Smooth muscle cell (in vitro differentiated cells): ENCODE data around the gene CHRNA3. TPM values are rescaled to one million over a fixed set of nuclear protein-coding genes. Genes with fewer than 3 reads are reported as not detected.

ENCODE experiments used
- DNase-seq: peaks from one replicate; lab custom pipeline; 2025; ENCODE audit not compliant: unreplicated experiment; lab: John Stamatoyannopoulos, UW
- H2AFZ ChIP-seq: fragments of 200-600 bp; sonication (generic); 2 replicates; pipeline ENCODE4 v1.6.0; 2016; ENCODE audit warnings: antibody characterized with exemption, low read depth, mild to moderate bottlenecking
- H3F3A ChIP-seq: fragments of 200-600 bp; sonication (generic); 2 replicates; pipeline ENCODE4 v1.6.0; 2017; ENCODE audit warnings: antibody characterized with exemption, low read depth
- H3K27ac ChIP-seq: fragments of 200-600 bp; sonication (generic); 2 replicates; pipeline ENCODE4 v1.5.1; 2016; ENCODE audit warnings: low read depth, mild to moderate bottlenecking
- H3K27me3 ChIP-seq: fragments of 200-600 bp; sonication (generic); 2 replicates; pipeline ENCODE4 v1.6.1; 2016; ENCODE audit warnings: low read depth, mild to moderate bottlenecking
- H3K36me3 ChIP-seq: fragments of 200-600 bp; sonication (generic); 2 replicates; pipeline ENCODE4 v1.5.1; 2016; ENCODE audit warnings: low read depth
- H3K4me1 ChIP-seq: fragments of 200-600 bp; sonication (generic); 2 replicates; pipeline ENCODE4 v1.5.1; 2016; ENCODE audit warnings: low read depth
- H3K4me2 ChIP-seq: fragments of 200-600 bp; sonication (generic); 2 replicates; pipeline ENCODE4 v1.6.0; 2016; ENCODE audit warnings: mild to moderate bottlenecking
- H3K4me3 ChIP-seq: fragments of 200-600 bp; sonication (generic); 2 replicates; pipeline ENCODE4 v1.5.1; 2016; ENCODE audit warnings: mild to moderate bottlenecking
- H3K79me2 ChIP-seq: fragments of 200-600 bp; sonication (generic); 2 replicates; pipeline ENCODE4 v1.6.0; 2016; ENCODE audit warnings: low read depth, mild to moderate bottlenecking
- H3K9ac ChIP-seq: fragments of 200-600 bp; sonication (generic); 2 replicates; pipeline ENCODE4 v1.6.0; 2016; ENCODE audit warnings: low read depth
- H3K9me3 ChIP-seq: fragments of 200-600 bp; sonication (generic); replicated peaks from 2 replicates; pipeline ENCODE4 v1.5.1; 2016; ENCODE audit warnings: low read depth
- H4K20me1 ChIP-seq: fragments of 200-600 bp; sonication (generic); 2 replicates; pipeline ENCODE4 v1.6.0; 2016; ENCODE audit warnings: low read depth
- CTCF ChIP-seq: fragments of 200-600 bp; sonication (generic); IDR thresholded peaks from 2 replicates; pipeline ENCODE4 v1.5.1; 2017; ENCODE audit warnings: borderline replicate concordance, mild to moderate bottlenecking, antibody characterized with exemption; ENCODE audit not compliant: insufficient read depth, poor library complexity, severe bottlenecking
- WGBS: methylation state at CpG from one replicate; pipeline ENCODE4 v1.1.7; 2016; ENCODE audit warnings: low lambda C conversion rate; 5-methylcytosine and 5-hydroxymethylcytosine counted together
- polyA plus RNA-seq: library from polyadenylated mRNA; unstranded; fragments of >200 nt; fragmentation: Nextera tagmentation; extraction: Ambion mirVana; gene quantifications from 2 replicates; pipeline ENCODE4 v1.2.1, GENCODE V29; 2016
- total RNA-seq: library from RNA; depleted of rRNA; stranded (reverse); fragments of >200 nt; gene quantifications from 2 replicates; pipeline ENCODE4 v1.2.3, GENCODE V29; 2014

Gene CHRNA3
- total and polyA plus RNA-seq, 2 experiments from 2014 or later: 0.31 TPM; not detected in 1

GRCh38 chr15:78628227-78628626 is 7.4 kb upstream of the CHRNA3 start:
- Histone ChIP-seq H3K36me3 (no peaks in the 10 kb centered on the region), H2AFZ (no peak overlapping the region), H3K79me2 (no peaks in the 10 kb centered on the region), H3K9me3 (no peaks in the 10 kb centered on the region), H3F3A (no peaks in the 10 kb centered on the region), H3K4me3 (no peak overlapping the region), H3K4me2 (no peak overlapping the region), H3K27me3 (peaks cover 54% of the 10 kb centered on the region), H3K27ac (no peak overlapping the region), H4K20me1 (no peaks in the 10 kb centered on the region), H3K4me1 (no peaks in the 10 kb centered on the region), H3K9ac (no peak overlapping the region)
- WGBS: 88% methylated on average over 6 of the region's 6 CpGs
- TF ChIP-seq CTCF: no peak
- no peak for DNase-seq

- Histone ChIP-seq H3K79me2 (no peaks in the 10 kb centered on the region), H3K4me2 (no peak overlapping the region), H3K9me3 (no peaks in the 10 kb centered on the region), H3K36me3 (no peaks in the 10 kb centered on the region), H3K27ac (no peak overlapping the region), H3K4me1 (no peaks in the 10 kb centered on the region), H3K27me3 (peaks cover 62% of the 10 kb centered on the region), H4K20me1 (no peaks in the 10 kb centered on the region), H3K9ac (no peak overlapping the region), H2AFZ (no peak overlapping the region), H3K4me3 (no peak overlapping the region), H3F3A (no peaks in the 10 kb centered on the region)
- WGBS: 92% methylated on average over 8 of the region's 8 CpGs
- no peak for DNase-seq
- TF ChIP-seq CTCF: no peak
Observed at GRCh38 chr15:78627348-78627747, 6.6 kb upstream of the CHRNA3 start.

- TF ChIP-seq CTCF: no peak
Observed at GRCh38 chr15:78626381-78626995, 5.7 kb upstream of the CHRNA3 start.

More at GRCh38 chr15:78626381-78626995, 5.7 kb upstream of the CHRNA3 start:
- no peaks in the 10 kb centered on the region for H3K4me1 ChIP-seq
- no peak overlapping the region for H3K27ac ChIP-seq
- no peak overlapping the region for H2AFZ ChIP-seq
- no peak overlapping the region for H3K4me3 ChIP-seq
- no peaks in the 10 kb centered on the region for H3K36me3 ChIP-seq
- no peaks in the 10 kb centered on the region for H3F3A ChIP-seq
- H3K4me2 ChIP-seq: no peak overlapping the region
- no peaks in the 10 kb centered on the region for H4K20me1 ChIP-seq
- H3K9ac ChIP-seq: no peak overlapping the region
- no peak for DNase-seq
- no peaks in the 10 kb centered on the region for H3K9me3 ChIP-seq
- H3K79me2 ChIP-seq: no peaks in the 10 kb centered on the region
- 87% methylated on average over 6 of the region's 6 CpGs for WGBS
- H3K27me3 ChIP-seq: peaks cover 71% of the 10 kb centered on the region
